Activated CD8-positive, alpha-beta T cell treated with anti-CD3 and anti-CD28 coated beads, Interleukin-2, amount 10 ng/mL, durations not matched to agents 7 days and 5 days (primary cell): ENCODE measurements around the gene SNCAIP. TPM values are rescaled to one million over a fixed set of nuclear protein-coding genes. Genes with fewer than 3 reads are reported as not detected.
"Not testable (repeated sequence)": the region's sequence is repeated elsewhere in the genome, so short reads cannot be mapped to it uniquely, and the experiment has no call there.

Experiments
- ATAC-seq: fragments of 150-1000 bp; cut with Tn5 transposase; one replicate; pipeline ENCODE4 v1.10.0; 2021; ENCODE audit warnings: moderate library complexity
- CTCF ChIA-PET: fragments of 350-600 bp; sonication (Branson Sonifier 250); formaldehyde crosslinking; loops from one replicate; lab custom pipeline; 2021; ENCODE audit warnings: antibody characterized with exemption; lab: Charles Lee
- POLR2A ChIA-PET: fragments of 350-600 bp; sonication (Branson Sonifier 250); formaldehyde crosslinking; loops from one replicate; lab custom pipeline; 2021; ENCODE audit warnings: antibody characterized with exemption; lab: Charles Lee
- DNase-seq: peaks from one replicate; pipeline ENCODE4 v3.0.0-alpha.2; 2020
- H3K27ac Mint-ChIP-seq: one replicate; pipeline ENCODE4 v1.8.0; 2021; ENCODE audit warnings: mild to moderate bottlenecking, mixed read lengths
- H3K27me3 Mint-ChIP-seq: one replicate; pipeline ENCODE4 v1.8.0; 2021; ENCODE audit warnings: low read depth, mixed read lengths
- H3K36me3 Mint-ChIP-seq: one replicate; pipeline ENCODE4 v1.8.0; 2021; ENCODE audit warnings: low read depth, mixed read lengths
- H3K4me1 Mint-ChIP-seq: one replicate; pipeline ENCODE4 v1.8.0; 2021; ENCODE audit warnings: low read depth, mixed read lengths
- H3K4me3 Mint-ChIP-seq: one replicate; pipeline ENCODE4 v1.8.0; 2021; ENCODE audit warnings: mild to moderate bottlenecking, mixed read lengths
- H3K9me3 Mint-ChIP-seq: one replicate; pipeline ENCODE4 v1.8.0; 2022; ENCODE audit warnings: mixed read lengths; ENCODE audit not compliant: insufficient read depth
- total RNA-seq, 2 experiments: library from RNA; stranded (reverse); gene quantifications; one replicate each; pipeline ENCODE4 v1.2.3, GENCODE V29; 2021

Gene SNCAIP
- total RNA-seq, 2 experiments from 2014 or later: not detected

DNA sequence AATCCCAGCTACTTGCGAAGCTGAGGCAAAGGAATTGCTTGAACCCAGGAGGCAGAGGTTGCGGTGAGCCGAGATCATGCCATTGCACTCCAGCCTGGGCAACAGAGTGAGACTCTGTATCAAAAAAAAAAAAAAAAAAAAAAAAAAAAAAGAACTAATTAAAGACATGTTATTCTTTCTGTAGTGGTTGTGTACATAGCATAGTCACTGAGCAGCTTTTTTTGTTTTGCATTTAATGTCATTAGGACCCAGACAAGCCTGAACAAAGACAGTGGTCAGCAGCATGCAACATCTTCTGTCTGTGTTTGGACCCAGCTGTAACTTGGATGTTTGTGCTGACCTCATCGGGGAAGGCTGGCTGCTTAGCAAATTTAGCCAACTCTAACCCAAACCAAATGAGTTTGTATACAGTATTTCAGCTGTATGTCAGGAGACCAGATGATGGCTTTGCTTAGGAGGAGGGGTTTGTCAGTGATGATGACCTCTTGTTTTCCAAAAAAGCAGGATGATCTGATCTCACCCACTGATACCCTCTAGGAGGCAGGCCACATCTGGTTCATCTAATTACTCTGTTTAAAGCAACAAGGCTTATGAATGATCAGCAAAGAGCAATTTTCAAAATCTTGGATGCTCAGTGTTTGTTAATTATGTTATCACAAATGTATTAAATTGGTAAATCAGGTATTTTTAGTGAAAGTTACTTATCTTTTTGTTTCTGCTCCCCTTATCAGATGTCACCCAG is 39.5 kb downstream of the SNCAIP start:
- POLR2A ChIA-PET: no interaction called here
- DNase-seq (no peak), ATAC-seq (no peak)
- no peaks in the 10 kb centered on the region for H3K9me3 Mint-ChIP-seq
- H3K4me1 Mint-ChIP-seq: no peaks in the 10 kb centered on the region
- no peaks in the 10 kb centered on the region for H3K27me3 Mint-ChIP-seq
- no peak overlapping the region for H3K4me3 Mint-ChIP-seq
- CTCF ChIA-PET: no interaction called here
- no peaks in the 10 kb centered on the region for H3K36me3 Mint-ChIP-seq
- no peak overlapping the region for H3K27ac Mint-ChIP-seq

DNA sequence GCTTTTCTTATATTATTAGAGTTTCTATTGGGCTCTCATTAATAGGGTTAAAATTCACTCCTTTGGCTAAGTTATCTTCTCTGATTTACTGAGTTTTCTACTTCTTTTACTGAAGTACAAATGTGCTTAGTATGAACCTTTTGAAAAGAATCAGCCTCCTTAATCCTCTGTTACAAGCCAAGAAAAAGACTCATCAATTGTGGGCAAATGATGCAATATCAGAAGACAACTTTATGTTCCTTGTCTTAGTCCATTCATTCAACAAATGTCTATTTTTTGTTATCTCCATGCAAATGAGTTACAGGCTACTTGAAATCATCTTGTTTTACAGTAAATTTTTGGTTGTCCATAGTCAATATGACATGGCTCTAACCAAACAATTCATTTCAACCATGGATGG is 40.3 kb downstream of the SNCAIP start:
- Mint-ChIP-seq H3K4me1 (no peaks in the 10 kb centered on the region), H3K9me3 (no peaks in the 10 kb centered on the region), H3K27me3 (no peaks in the 10 kb centered on the region), H3K36me3 (no peaks in the 10 kb centered on the region), H3K4me3 (no peak overlapping the region), H3K27ac (no peak overlapping the region)
- CTCF ChIA-PET: no interaction called here
- DNase-seq (no peak), ATAC-seq (no peak)
- POLR2A ChIA-PET: no interaction called here

DNA sequence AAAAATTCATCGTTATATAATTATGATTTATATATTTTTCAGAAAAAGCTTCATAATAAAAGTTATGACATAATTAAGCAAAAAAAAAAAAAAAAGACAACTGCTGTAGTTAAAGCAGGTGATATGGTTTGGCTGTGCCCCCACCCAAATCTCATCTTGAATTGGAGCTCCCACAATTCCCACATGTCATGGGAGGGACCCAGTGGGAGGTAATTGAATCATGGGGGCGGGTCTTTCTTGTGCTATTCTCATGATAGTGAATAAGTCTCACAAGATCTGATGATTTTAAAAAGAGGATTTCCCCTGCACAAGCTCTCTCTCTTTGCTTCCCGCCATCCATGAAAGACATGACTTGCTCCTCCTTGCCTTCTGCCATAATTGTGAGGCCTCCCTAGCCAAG is 41.3 kb downstream of the SNCAIP start:
- ATAC-seq, H3K4me3 Mint-ChIP-seq, H3K27ac Mint-ChIP-seq, POLR2A ChIA-PET, DNase-seq, H3K9me3 Mint-ChIP-seq, H3K4me1 Mint-ChIP-seq, H3K36me3 Mint-ChIP-seq, H3K27me3 Mint-ChIP-seq, CTCF ChIA-PET: not testable (repeated sequence)

- no peak overlapping the region for H3K27ac Mint-ChIP-seq
- no peak for DNase-seq
Observed at GRCh38 chr5:122354293-122354692, 42.3 kb downstream of the SNCAIP start.

GRCh38 chr5:122355324-122355723 is 43.3 kb downstream of the SNCAIP start:
- ChIA-PET CTCF (no interaction called here), POLR2A (no interaction called here)
- ATAC-seq (no peak), DNase-seq (no peak)
- Mint-ChIP-seq H3K4me3 (no peak overlapping the region), H3K27ac (no peak overlapping the region), H3K4me1 (no peaks in the 10 kb centered on the region), H3K27me3 (no peaks in the 10 kb centered on the region), H3K9me3 (no peaks in the 10 kb centered on the region), H3K36me3 (no peaks in the 10 kb centered on the region)

More at GRCh38 chr5:122354293-122354692, 42.3 kb downstream of the SNCAIP start:
- Mint-ChIP-seq H3K4me1 (no peaks in the 10 kb centered on the region), H3K36me3 (no peaks in the 10 kb centered on the region), H3K4me3 (no peak overlapping the region), H3K27me3 (no peaks in the 10 kb centered on the region), H3K9me3 (no peaks in the 10 kb centered on the region)
- CTCF ChIA-PET: no interaction called here
- POLR2A ChIA-PET: no interaction called here
- ATAC-seq: no peak

- no peaks in the 10 kb centered on the region for H3K4me1 Mint-ChIP-seq
- CTCF ChIA-PET: no interaction called here
- no peaks in the 10 kb centered on the region for H3K9me3 Mint-ChIP-seq
- H3K27me3 Mint-ChIP-seq: no peaks in the 10 kb centered on the region
- POLR2A ChIA-PET: no interaction called here
- no peak for ATAC-seq
- H3K4me3 Mint-ChIP-seq: no peak overlapping the region
- H3K36me3 Mint-ChIP-seq: no peaks in the 10 kb centered on the region
- no peak overlapping the region for H3K27ac Mint-ChIP-seq
- DNase-seq: no peak
Observed at GRCh38 chr5:122356855-122357254, 44.8 kb downstream of the SNCAIP start.

DNA sequence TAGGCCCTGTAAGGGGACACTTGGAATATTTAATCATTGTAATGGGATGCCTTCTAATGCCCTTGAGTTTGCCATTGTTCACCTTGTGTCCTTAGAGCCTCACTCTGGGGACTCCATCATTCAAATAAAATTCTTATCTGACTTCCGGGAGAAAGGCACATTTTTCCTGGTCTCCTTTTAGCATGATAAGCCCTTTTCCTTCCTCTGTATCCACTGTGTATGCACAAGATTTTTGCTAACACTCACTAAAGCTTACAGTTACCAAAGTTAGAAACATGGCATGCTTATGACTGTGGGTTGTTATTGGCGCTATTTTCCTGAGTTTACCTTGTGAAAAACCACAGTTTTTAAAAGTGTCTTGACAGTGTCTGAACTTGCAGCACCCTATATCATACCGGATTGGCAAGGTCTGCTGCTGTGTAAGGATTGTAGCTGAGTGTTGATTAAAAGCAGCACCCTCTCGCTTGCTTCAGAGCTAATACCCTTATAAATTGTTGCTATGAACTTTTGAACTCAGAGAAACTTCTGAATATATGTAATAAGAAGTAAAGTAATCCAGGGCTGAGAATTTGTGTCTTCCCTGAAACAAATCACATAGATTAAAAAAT is 46.4 kb downstream of the SNCAIP start:
- Mint-ChIP-seq H3K36me3 (no peaks in the 10 kb centered on the region), H3K4me3 (no peak overlapping the region), H3K27me3 (no peaks in the 10 kb centered on the region), H3K9me3 (no peaks in the 10 kb centered on the region), H3K4me1 (no peaks in the 10 kb centered on the region), H3K27ac (no peak overlapping the region)
- ChIA-PET CTCF (no interaction called here), POLR2A (no interaction called here)
- DNase-seq (no peak), ATAC-seq (no peak)

GRCh38 chr5:122362361-122362760 is 50.3 kb downstream of the SNCAIP start:
- Mint-ChIP-seq H3K27ac (no peak overlapping the region), H3K27me3 (no peaks in the 10 kb centered on the region), H3K9me3 (no peaks in the 10 kb centered on the region), H3K4me1 (no peaks in the 10 kb centered on the region), H3K36me3 (no peaks in the 10 kb centered on the region), H3K4me3 (no peak overlapping the region)
- no peak for ATAC-seq
- ChIA-PET POLR2A (no interaction called here), CTCF (no interaction called here)
- no peak for DNase-seq

DNA sequence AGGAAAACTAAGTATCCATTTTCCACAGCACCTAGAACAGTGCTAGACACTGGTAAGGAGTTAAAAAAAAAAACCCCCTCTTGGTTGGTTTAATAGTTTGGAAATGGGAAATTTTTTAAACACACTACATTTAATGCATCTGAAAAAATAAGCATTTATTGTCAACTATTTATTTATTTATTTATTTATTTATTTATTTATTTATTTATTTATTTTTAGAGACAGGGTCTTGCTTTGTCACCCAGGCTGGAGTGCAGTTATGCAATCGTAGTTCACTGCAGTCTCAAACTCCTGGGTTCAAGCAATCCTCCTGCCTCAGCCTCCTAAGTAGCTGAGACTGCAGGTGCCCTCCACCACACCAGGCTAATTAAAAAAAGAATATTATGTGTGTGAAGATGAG is 51.6 kb downstream of the SNCAIP start:
- H3K4me3 Mint-ChIP-seq: no peak overlapping the region
- no peaks in the 10 kb centered on the region for H3K36me3 Mint-ChIP-seq
- CTCF ChIA-PET: no interaction called here
- H3K4me1 Mint-ChIP-seq: no peaks in the 10 kb centered on the region
- DNase-seq (no peak), ATAC-seq (no peak)
- no peak overlapping the region for H3K27ac Mint-ChIP-seq
- no peaks in the 10 kb centered on the region for H3K27me3 Mint-ChIP-seq
- H3K9me3 Mint-ChIP-seq: no peaks in the 10 kb centered on the region
- POLR2A ChIA-PET: no interaction called here

DNA sequence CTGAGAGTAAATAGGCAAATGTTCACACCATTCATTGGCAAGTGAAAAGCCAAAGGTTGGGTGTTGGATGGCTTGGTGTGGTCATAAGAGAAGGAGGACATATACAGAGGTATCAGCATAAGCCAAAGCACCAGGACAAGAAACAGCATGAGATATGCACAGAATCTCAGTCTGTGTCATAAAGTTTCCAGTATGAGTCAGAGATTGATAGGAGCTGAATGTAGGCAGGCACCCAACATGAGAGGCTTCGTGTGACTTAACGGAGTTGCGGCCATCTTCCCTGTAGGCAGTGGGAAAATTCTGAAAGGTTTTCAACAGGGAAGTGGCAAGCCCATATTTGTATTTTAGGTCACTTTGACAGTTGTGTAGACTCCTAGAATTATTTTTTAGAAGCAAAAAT is 54.5 kb downstream of the SNCAIP start:
- Mint-ChIP-seq H3K27ac (no peak overlapping the region), H3K4me1 (no peaks in the 10 kb centered on the region), H3K4me3 (no peak overlapping the region), H3K36me3 (no peaks in the 10 kb centered on the region), H3K27me3 (no peaks in the 10 kb centered on the region), H3K9me3 (no peaks in the 10 kb centered on the region)
- ChIA-PET POLR2A (no interaction called here), CTCF (no interaction called here)
- no peak for ATAC-seq
- no peak for DNase-seq

- Mint-ChIP-seq H3K36me3 (no peaks in the 10 kb centered on the region), H3K4me3 (no peak overlapping the region), H3K9me3 (no peaks in the 10 kb centered on the region), H3K27me3 (no peaks in the 10 kb centered on the region), H3K4me1 (no peaks in the 10 kb centered on the region), H3K27ac (no peak overlapping the region)
- POLR2A ChIA-PET: no interaction called here
- DNase-seq (no peak), ATAC-seq (no peak)
- CTCF ChIA-PET: no interaction called here
Observed at GRCh38 chr5:122367456-122367855, 55.4 kb downstream of the SNCAIP start.

GRCh38 chr5:122368510-122369251 is 56.6 kb downstream of the SNCAIP start:
- H3K9me3 Mint-ChIP-seq: no peaks in the 10 kb centered on the region

More at GRCh38 chr5:122368510-122369251, 56.6 kb downstream of the SNCAIP start:
- no peak overlapping the region for H3K4me3 Mint-ChIP-seq
- no peaks in the 10 kb centered on the region for H3K36me3 Mint-ChIP-seq
- ChIA-PET POLR2A (no interaction called here), CTCF (no interaction called here)
- no peaks in the 10 kb centered on the region for H3K27me3 Mint-ChIP-seq
- DNase-seq: no peak
- no peak overlapping the region for H3K27ac Mint-ChIP-seq
- ATAC-seq: no peak
- H3K4me1 Mint-ChIP-seq: no peaks in the 10 kb centered on the region
